ENCODE measurements around the gene NAIF1. TPM values are rescaled to one million over a fixed set of nuclear protein-coding genes. Genes with fewer than 3 reads are reported as not detected.

Gene NAIF1
- total RNA-seq, 1 donor from 2014 or later, result 9.5 TPM

GRCh38 chr9:128099932-128100491 is 32.9 kb upstream of the NAIF1 start:
- H3K4me1 Mint-ChIP-seq, result peaks cover 46% of the 10 kb centered on the region
- H3K4me1 ChIP-seq, result peaks cover 25% of the 10 kb centered on the region

GRCh38 chr9:128099231-128099931 is 32.3 kb upstream of the NAIF1 start:
- Mint-ChIP-seq H3K27me3 (ENCODE audit: insufficient read depth, low read depth) (peaks cover 5% of the 10 kb centered on the region), H3K36me3 (peaks cover 16% of the 10 kb centered on the region), H3K4me3 (peak overlapping the region; percentile 87), H3K9me3 (no peaks in the 10 kb centered on the region), H3K4me1 (peaks cover 52% of the 10 kb centered on the region), H3K27ac (no peak overlapping the region)
- DNase-seq (ENCODE audit: low spot score), result no peak
- H3K79me2 ChIP-seq (ENCODE audit: low read depth), result peaks cover 33% of the 10 kb centered on the region
- peak overlapping the region; percentile 46 for H3K4me3 ChIP-seq
- H3K9me3 ChIP-seq (ENCODE audit: low read depth), result no peaks in the 10 kb centered on the region
- H2AFZ ChIP-seq (replicated peaks), result no peak overlapping the region
- no peaks in the 10 kb centered on the region for H3K36me3 ChIP-seq
- TF ChIP-seq EZH2 (IDR thresholded peaks at IDR 0.05), result no peak
- no peak for TF ChIP-seq EZH2phosphoT487 (IDR thresholded peaks at IDR 0.05)
- TF ChIP-seq, protein P1, sequence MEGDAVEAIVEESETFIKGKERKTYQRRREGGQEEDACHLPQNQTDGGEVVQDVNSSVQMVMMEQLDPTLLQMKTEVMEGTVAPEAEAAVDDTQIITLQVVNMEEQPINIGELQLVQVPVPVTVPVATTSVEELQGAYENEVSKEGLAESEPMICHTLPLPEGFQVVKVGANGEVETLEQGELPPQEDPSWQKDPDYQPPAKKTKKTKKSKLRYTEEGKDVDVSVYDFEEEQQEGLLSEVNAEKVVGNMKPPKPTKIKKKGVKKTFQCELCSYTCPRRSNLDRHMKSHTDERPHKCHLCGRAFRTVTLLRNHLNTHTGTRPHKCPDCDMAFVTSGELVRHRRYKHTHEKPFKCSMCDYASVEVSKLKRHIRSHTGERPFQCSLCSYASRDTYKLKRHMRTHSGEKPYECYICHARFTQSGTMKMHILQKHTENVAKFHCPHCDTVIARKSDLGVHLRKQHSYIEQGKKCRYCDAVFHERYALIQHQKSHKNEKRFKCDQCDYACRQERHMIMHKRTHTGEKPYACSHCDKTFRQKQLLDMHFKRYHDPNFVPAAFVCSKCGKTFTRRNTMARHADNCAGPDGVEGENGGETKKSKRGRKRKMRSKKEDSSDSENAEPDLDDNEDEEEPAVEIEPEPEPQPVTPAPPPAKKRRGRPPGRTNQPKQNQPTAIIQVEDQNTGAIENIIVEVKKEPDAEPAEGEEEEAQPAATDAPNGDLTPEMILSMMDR (IDR thresholded peaks at IDR 0.05), result no peak
- H3K27ac ChIP-seq, result no peak overlapping the region
- no peak overlapping the region for H3K9ac ChIP-seq
- no peaks in the 10 kb centered on the region for H3K27me3 ChIP-seq
- H3F3A ChIP-seq (ENCODE audit: low read depth), result peaks cover 17% of the 10 kb centered on the region
- peak overlapping the region; percentile 80 for H3K4me2 ChIP-seq
- H4K20me1 ChIP-seq (ENCODE audit: low read depth), result peaks cover 34% of the 10 kb centered on the region
- peaks cover 29% of the 10 kb centered on the region for H3K4me1 ChIP-seq

More at GRCh38 chr9:128099932-128100491, 32.9 kb upstream of the NAIF1 start:
- H3K9me3 ChIP-seq (ENCODE audit: low read depth), result no peaks in the 10 kb centered on the region
- no peaks in the 10 kb centered on the region for H3K27me3 ChIP-seq
- H3K27me3 Mint-ChIP-seq (ENCODE audit: insufficient read depth, low read depth), result peaks cover 5% of the 10 kb centered on the region
- H3K9me3 Mint-ChIP-seq, result no peaks in the 10 kb centered on the region
- H3K4me3 Mint-ChIP-seq, result peak overlapping the region; percentile 43
- H4K20me1 ChIP-seq (ENCODE audit: low read depth), result peaks cover 28% of the 10 kb centered on the region
- no peak overlapping the region for H2AFZ ChIP-seq (replicated peaks)
- no peak overlapping the region for H3K9ac ChIP-seq
- no peak overlapping the region for H3K27ac Mint-ChIP-seq
- TF ChIP-seq, protein P1 (IDR thresholded peaks at IDR 0.05), result no peak
- no peak overlapping the region for H3K4me2 ChIP-seq
- H3K27ac ChIP-seq, result no peak overlapping the region
- H3K4me3 ChIP-seq, result no peak overlapping the region
- H3K79me2 ChIP-seq (ENCODE audit: low read depth), result peaks cover 32% of the 10 kb centered on the region
- H3K36me3 ChIP-seq, result no peaks in the 10 kb centered on the region
- peaks cover 18% of the 10 kb centered on the region for H3K36me3 Mint-ChIP-seq
- H3F3A ChIP-seq (ENCODE audit: low read depth), result peaks cover 17% of the 10 kb centered on the region
- DNase-seq (ENCODE audit: low spot score), result no peak

GRCh38 chr9:128098297-128099230 is 31.4 kb upstream of the NAIF1 start:
- Histone ChIP-seq H3K9ac (no peak overlapping the region), H3F3A (ENCODE audit: low read depth) (peaks cover 17% of the 10 kb centered on the region), H3K9me3 (ENCODE audit: low read depth) (no peaks in the 10 kb centered on the region), H3K36me3 (no peaks in the 10 kb centered on the region), H2AFZ (replicated peaks) (no peak overlapping the region), H3K4me3 (peak overlapping the region; percentile 46), H4K20me1 (ENCODE audit: low read depth) (peaks cover 40% of the 10 kb centered on the region), H3K4me2 (peak overlapping the region; percentile 80), H3K79me2 (ENCODE audit: low read depth) (peaks cover 33% of the 10 kb centered on the region), H3K27me3 (no peaks in the 10 kb centered on the region), H3K4me1 (peaks cover 35% of the 10 kb centered on the region), H3K27ac (peak overlapping the region; percentile 72)
- H3K4me1 Mint-ChIP-seq, result peaks cover 56% of the 10 kb centered on the region
- no peaks in the 10 kb centered on the region for H3K9me3 Mint-ChIP-seq
- TF ChIP-seq EZH2 (IDR thresholded peaks at IDR 0.05) (no peak), EZH2phosphoT487 (IDR thresholded peaks at IDR 0.05) (no peak)
- TF ChIP-seq, protein P1 (IDR thresholded peaks at IDR 0.05), result no peak
- peaks cover 15% of the 10 kb centered on the region for H3K36me3 Mint-ChIP-seq
- H3K27me3 Mint-ChIP-seq (ENCODE audit: insufficient read depth, low read depth), result peaks cover 5% of the 10 kb centered on the region
- H3K4me3 Mint-ChIP-seq, result peak overlapping the region; percentile 87
- H3K27ac Mint-ChIP-seq, result peak overlapping the region; percentile 88
- DNase-seq (ENCODE audit: low spot score), result peak; percentile 97
